K562 (cell line): ENCODE results near the gene DDAH1. TPM values are rescaled to one million over a fixed set of nuclear protein-coding genes. Genes with fewer than 3 reads are reported as not detected.

Experiments used
- ATAC-seq: fragments of 200-7000 bp; cut with Tn5 transposase; 3 replicates; pipeline ENCODE4 v1.9.1; 2020; ENCODE audit warnings: moderate library complexity
- BruUV-seq: library from RNA; stranded (reverse); fragments of 400-500 nt; replicated peaks from 2 replicates; lab custom pipeline; 2021; lab: Mats Ljungman, UMichigan
- CTCF ChIA-PET: fragments of 300-600 bp; formaldehyde crosslinking; extraction: SDS; loops from one replicate; lab custom pipeline; 2021; ENCODE audit warnings: low intra/inter-chr PET ratio; lab: Yijun Ruan, JAX
- POLR2A ChIA-PET: fragments of 300-600, 350-650 bp; sonication (Branson Sonifier 250); formaldehyde crosslinking; extraction: SDS; loops from one replicate; lab custom pipeline; 2021; ENCODE audit warnings: antibody characterized with exemption, inconsistent platforms; lab: Yijun Ruan, JAX
- DNase-seq, 4 experiments: peaks; one replicate each; pipeline versions ENCODE4 v3.0.0 to v3.0.0-alpha.2; 2011 to 2018; ENCODE audit warnings: low spot score in 3 of 4, mixed read lengths in 3 of 4; ENCODE audit errors: extremely low read depth in 1 of 4
- FAIRE-seq: peaks from 2 replicates; lab custom pipeline; 2011; peaks lifted over from hg19 to GRCh38; lab: Jason Lieb, UNC
- H2AFZ ChIP-seq: 2 replicates; pipeline ENCODE4 v1.6.0; 2011; ENCODE audit warnings: low read depth, low read length, control low read depth, inconsistent platforms
- H3K27ac ChIP-seq: fragments of 200-600 bp; 3 replicates; pipeline ENCODE4 v1.8.0; 2011; ENCODE audit warnings: low read depth, mild to moderate bottlenecking, control low read depth, inconsistent platforms, low read length, moderate library complexity, mixed read lengths; ENCODE audit errors: extremely low read depth
- H3K27me3 ChIP-seq, 2 experiments: fragments of 300-600 bp in 1 of 2; 2 replicates in 1 of 2; 3 replicates in 1 of 2; pipeline versions ENCODE4 v1.6.0 to v1.8.0; 2011; ENCODE audit warnings: inconsistent platforms in 2 of 2, low read length in 2 of 2, mild to moderate bottlenecking in 1 of 2, mixed read lengths in 1 of 2, moderate library complexity in 1 of 2; ENCODE audit not compliant: control insufficient read depth in 2 of 2, insufficient read depth in 2 of 2
- H3K36me3 ChIP-seq: fragments of 300-600 bp; 3 replicates; pipeline ENCODE4 v1.8.0; 2011; ENCODE audit warnings: mild to moderate bottlenecking, low read length, inconsistent platforms; ENCODE audit not compliant: control insufficient read depth, insufficient read depth
- H3K4me1 ChIP-seq, 2 experiments: fragments of 200-600 bp in 1 of 2; replicated peaks in 1 of 2; 2 replicates in 1 of 2; 3 replicates in 1 of 2; pipeline versions ENCODE4 v1.5.1 to v1.8.0; 2011; ENCODE audit warnings: inconsistent platforms in 2 of 2, low read length in 2 of 2, mild to moderate bottlenecking in 1 of 2, mixed read lengths in 1 of 2, moderate library complexity in 1 of 2; ENCODE audit not compliant: control insufficient read depth in 2 of 2, insufficient read depth in 2 of 2
- H3K4me2 ChIP-seq: 2 replicates; pipeline ENCODE4 v1.6.1; 2011; ENCODE audit warnings: low read length, control low read depth, inconsistent platforms, mixed read lengths; ENCODE audit not compliant: insufficient read depth
- H3K4me3 ChIP-seq: fragments of 200-600 bp; sonication (generic), shearing (Covaris generic); 2 replicates; pipeline ENCODE4 v1.5.1; 2016; ENCODE audit warnings: control low read depth, inconsistent platforms
- H3K79me2 ChIP-seq: fragments of 200-600 bp; 3 replicates; pipeline ENCODE4 v1.8.0; 2011; ENCODE audit warnings: low read length, inconsistent platforms; ENCODE audit not compliant: control insufficient read depth, insufficient read depth
- H3K9ac ChIP-seq, 2 experiments: 2 replicates each; pipeline versions ENCODE4 v1.6.0 to v1.6.1; 2011; ENCODE audit warnings: low read depth in 2 of 2, low read length in 2 of 2, control low read depth in 1 of 2, inconsistent platforms in 1 of 2, mild to moderate bottlenecking in 1 of 2, mixed read lengths in 1 of 2; ENCODE audit not compliant: insufficient read depth in 1 of 2
- H3K9me1 ChIP-seq: one replicate; pipeline ENCODE4 v1.6.0; 2011; ENCODE audit warnings: inconsistent platforms, mild to moderate bottlenecking, low read length, moderate library complexity; ENCODE audit not compliant: control insufficient read depth, insufficient read depth
- H3K9me3 ChIP-seq: replicated peaks from 2 replicates; pipeline ENCODE4 v1.5.1; 2011; ENCODE audit warnings: low read depth, low read length, inconsistent platforms; ENCODE audit not compliant: control insufficient read depth, insufficient read depth
- H4K20me1 ChIP-seq: replicated peaks from 2 replicates; pipeline ENCODE4 v1.6.1; 2011; ENCODE audit warnings: low read length, inconsistent platforms, mixed read lengths; ENCODE audit not compliant: control insufficient read depth, insufficient read depth
- ARID1B ChIP-seq: fragments of 450-650 bp; IDR thresholded peaks from 2 replicates; pipeline ENCODE4 v1.6.1; 2016; ENCODE audit warnings: antibody characterized with exemption, mild to moderate bottlenecking, inconsistent platforms
- ATF4 ChIP-seq: fragments of 450-650 bp; formaldehyde crosslinking; IDR thresholded peaks from 2 replicates; pipeline ENCODE4 v1.4.0; 2022; ENCODE audit warnings: mild to moderate bottlenecking, moderate library complexity
- CBFA2T2 ChIP-seq: fragments of 450-650 bp; conservative IDR thresholded peaks from 2 replicates; pipeline ENCODE4 v1.6.1; 2017; ENCODE audit warnings: mild to moderate bottlenecking
- CTBP1 ChIP-seq: fragments of 450-650 bp; IDR thresholded peaks from 2 replicates; pipeline ENCODE4 v1.6.1; 2016; ENCODE audit warnings: borderline replicate concordance
- EP300 ChIP-seq: IDR thresholded peaks from 2 replicates; pipeline ENCODE4 v1.6.1; 2012; ENCODE audit warnings: low read length, improper control_type of control experiment
- FOXA3 ChIP-seq, 2 experiments: fragments of 450-650 bp in 1 of 2; sonication (generic) in 1 of 2; formaldehyde crosslinking; IDR thresholded peaks in 1 of 2; conservative IDR thresholded peaks in 1 of 2; 2 replicates each; pipeline versions ENCODE4 v1.4.0 to v1.8.0; 2020 to 2022; ENCODE audit warnings: mild to moderate bottlenecking in 2 of 2, missing genetic modification reagents in 1 of 2
- JUN ChIP-seq, 2 experiments: sonication (generic) in 1 of 2; formaldehyde crosslinking in 1 of 2; IDR thresholded peaks; 2 replicates each; pipeline versions ENCODE4 v1.6.1 to v1.8.0; 2012 to 2022; ENCODE audit warnings: borderline replicate concordance in 2 of 2, mild to moderate bottlenecking in 2 of 2, improper control_type of control experiment in 1 of 2, low read depth in 1 of 2, low read length in 1 of 2, missing genetic modification reagents in 1 of 2
- JUND ChIP-seq, 2 experiments: IDR thresholded peaks; 2 replicates in 1 of 2; 3 replicates in 1 of 2; pipeline ENCODE4 v1.6.1; 2011; ENCODE audit warnings: borderline replicate concordance in 2 of 2, low read depth in 2 of 2, low read length in 2 of 2, improper control_type of control experiment in 1 of 2, missing biosample characterization in 1 of 2, missing genetic modification characterization in 1 of 2, missing genetic modification reagents in 1 of 2
- NFIC ChIP-seq: fragments of 450-650 bp; IDR thresholded peaks from 2 replicates; pipeline ENCODE4 v1.6.1; 2017; ENCODE audit warnings: mild to moderate bottlenecking, inconsistent platforms
- ZEB2 ChIP-seq: fragments of 450-650 bp; IDR thresholded peaks from 2 replicates; pipeline ENCODE4 v1.6.1; 2016
- ZNF785 ChIP-seq: fragments of 250-450 bp; sonication (Bioruptor Pico); IDR thresholded peaks from 2 replicates; pipeline ENCODE4 v1.4.0; 2020; ENCODE audit warnings: mild to moderate bottlenecking
- WGBS: fragments of 100-300 bp; shearing (Covaris generic); methylation state at CpG from one replicate; pipeline ENCODE4 v1.1.6; 2016; ENCODE audit warnings: low coverage, mixed read lengths; ENCODE audit not compliant: insufficient coverage; ENCODE audit errors: missing lambda C conversion rate; 5-methylcytosine and 5-hydroxymethylcytosine counted together
- in situ Hi-C: fragments of 300-500 bp; cut with MboI; formaldehyde crosslinking; loops from 4 replicates; pipeline ENCODE4 v1.15.0; 2018; ENCODE audit warnings: inconsistent platforms, mixed read lengths
- intact Hi-C: fragments of 100-400 bp; cut with micrococcal nuclease; formaldehyde crosslinking; loops from 2 replicates; pipeline ENCODE4 v1.14.2; 2022
- polyA plus RNA-seq, 8 experiments: library from polyadenylated mRNA; depleted of rRNA in 4 of 8; stranded (reverse) in 5 of 8; unstranded in 3 of 8; fragments of >200 nt; fragmentation: Nextera tagmentation in 2 of 8; fragmentation: Illumina TruSeq in 1 of 8; extraction: Ambion mirVana in 2 of 8; extraction: Trizol in 1 of 8; gene quantifications; 2 replicates each; pipeline versions ENCODE4 v1.2.1 to v1.2.3, GENCODE V29; 2011 to 2014; ENCODE audit warnings: inconsistent platforms in 1 of 8, missing spikeins in 1 of 8
- total RNA-seq, 7 experiments: library from RNA; depleted of rRNA in 6 of 7; stranded (reverse); fragments of >200 nt in 6 of 7; fragmentation: Illumina TruSeq in 2 of 7; extraction: Trizol in 2 of 7; gene quantifications; 2 replicates each; pipeline versions ENCODE4 v1.2.1 to v1.2.3, GENCODE V29; 2011 to 2021; ENCODE audit warnings: low replicate concordance in 1 of 7
- TF ChIP-seq, protein P1 (sequence below), 2 experiments: IDR thresholded peaks; 2 replicates each; pipeline ENCODE4 v1.6.1; 2012; ENCODE audit warnings: improper control_type of control experiment in 2 of 2, low read depth in 2 of 2, low read length in 2 of 2, borderline replicate concordance in 1 of 2
- TF ChIP-seq, protein P2 (sequence below): IDR thresholded peaks from 2 replicates; pipeline ENCODE4 v1.6.1; 2014; ENCODE audit warnings: antibody characterized with exemption
- TF ChIP-seq, protein P3 (sequence below): fragments of 250-450 bp; sonication (Bioruptor Pico); IDR thresholded peaks from 2 replicates; pipeline ENCODE4 v1.4.0; 2020; ENCODE audit warnings: mild to moderate bottlenecking, moderate library complexity, borderline replicate concordance

The DDAH1 gene
- total and polyA plus RNA-seq, 9 of the 15 experiments (the other 6 are each of a cell fraction or from before 2014, with no cell fraction given): 0.04 to 0.24 (median 0.10) TPM

DNA sequence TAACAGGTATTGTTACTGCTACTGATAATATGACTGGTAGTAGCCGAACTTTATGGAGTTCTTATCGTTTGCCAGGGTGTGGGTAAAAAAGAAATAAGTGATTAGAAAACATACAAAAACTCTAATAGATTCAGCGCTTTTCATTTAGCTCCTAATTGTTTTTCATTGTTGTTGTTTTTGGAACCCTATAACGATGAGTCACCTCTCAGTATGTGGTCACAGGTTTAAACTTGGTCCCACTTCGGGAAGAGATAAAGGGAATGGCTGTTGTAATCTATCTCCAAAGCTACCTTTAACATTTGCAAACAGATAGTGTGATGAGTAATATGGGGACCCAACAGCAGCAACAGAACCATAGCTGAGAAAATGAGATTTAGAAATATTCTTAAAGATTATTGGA, 125.9 kb downstream of the DDAH1 start:
- peak in 2 of 4 experiments; percentile 18 to 21 for DNase-seq
- H3K9ac ChIP-seq: no peak overlapping the region
- no peaks in the 10 kb centered on the region for H3K9me3 ChIP-seq
- intact Hi-C loops (no loop called here), in situ Hi-C loops (no loop called here)
- peaks cover 0 to 3% of the 10 kb centered on the region in 2 experiments; a peak in 2 of 5 replicates for H3K27me3 ChIP-seq
- no peak overlapping the region for H3K4me3 ChIP-seq
- no peaks in the 10 kb centered on the region for H3K4me1 ChIP-seq
- 4% methylated on average over 5 of the region's 5 CpGs for WGBS
- peak; percentile 60 for ATAC-seq
- BruUV-seq: no TSS peak
- no peaks in the 10 kb centered on the region for H4K20me1 ChIP-seq
- CTCF ChIA-PET: no interaction called here
- H3K36me3 ChIP-seq: no peaks in the 10 kb centered on the region
- no peak overlapping the region for H3K4me2 ChIP-seq
- H2AFZ ChIP-seq: no peak overlapping the region
- peak; percentile 23 for FAIRE-seq
- POLR2A ChIA-PET: no interaction called here
- H3K79me2 ChIP-seq: no peaks in the 10 kb centered on the region
- H3K9me1 ChIP-seq: no peaks in the 10 kb centered on the region
- H3K27ac ChIP-seq: no peak overlapping the region
- TF ChIP-seq, protein P1, sequence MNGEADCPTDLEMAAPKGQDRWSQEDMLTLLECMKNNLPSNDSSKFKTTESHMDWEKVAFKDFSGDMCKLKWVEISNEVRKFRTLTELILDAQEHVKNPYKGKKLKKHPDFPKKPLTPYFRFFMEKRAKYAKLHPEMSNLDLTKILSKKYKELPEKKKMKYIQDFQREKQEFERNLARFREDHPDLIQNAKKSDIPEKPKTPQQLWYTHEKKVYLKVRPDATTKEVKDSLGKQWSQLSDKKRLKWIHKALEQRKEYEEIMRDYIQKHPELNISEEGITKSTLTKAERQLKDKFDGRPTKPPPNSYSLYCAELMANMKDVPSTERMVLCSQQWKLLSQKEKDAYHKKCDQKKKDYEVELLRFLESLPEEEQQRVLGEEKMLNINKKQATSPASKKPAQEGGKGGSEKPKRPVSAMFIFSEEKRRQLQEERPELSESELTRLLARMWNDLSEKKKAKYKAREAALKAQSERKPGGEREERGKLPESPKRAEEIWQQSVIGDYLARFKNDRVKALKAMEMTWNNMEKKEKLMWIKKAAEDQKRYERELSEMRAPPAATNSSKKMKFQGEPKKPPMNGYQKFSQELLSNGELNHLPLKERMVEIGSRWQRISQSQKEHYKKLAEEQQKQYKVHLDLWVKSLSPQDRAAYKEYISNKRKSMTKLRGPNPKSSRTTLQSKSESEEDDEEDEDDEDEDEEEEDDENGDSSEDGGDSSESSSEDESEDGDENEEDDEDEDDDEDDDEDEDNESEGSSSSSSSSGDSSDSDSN (IDR thresholded peaks at IDR 0.05; ENCODE audit: borderline replicate concordance in 1 of 2, low read depth in 2 of 2, low read length in 2 of 2): no peak
- TF ChIP-seq CTBP1: peak; percentile 28; the same call in 1 of the 2 replicates
- TF ChIP-seq, protein P2, sequence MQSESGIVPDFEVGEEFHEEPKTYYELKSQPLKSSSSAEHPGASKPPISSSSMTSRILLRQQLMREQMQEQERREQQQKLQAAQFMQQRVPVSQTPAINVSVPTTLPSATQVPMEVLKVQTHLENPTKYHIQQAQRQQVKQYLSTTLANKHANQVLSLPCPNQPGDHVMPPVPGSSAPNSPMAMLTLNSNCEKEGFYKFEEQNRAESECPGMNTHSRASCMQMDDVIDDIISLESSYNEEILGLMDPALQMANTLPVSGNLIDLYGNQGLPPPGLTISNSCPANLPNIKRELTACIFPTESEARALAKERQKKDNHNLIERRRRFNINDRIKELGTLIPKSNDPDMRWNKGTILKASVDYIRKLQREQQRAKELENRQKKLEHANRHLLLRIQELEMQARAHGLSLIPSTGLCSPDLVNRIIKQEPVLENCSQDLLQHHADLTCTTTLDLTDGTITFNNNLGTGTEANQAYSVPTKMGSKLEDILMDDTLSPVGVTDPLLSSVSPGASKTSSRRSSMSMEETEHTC: no peak
- TF ChIP-seq EP300: peak; percentile 32; the same call in 1 of the 2 replicates
- TF ChIP-seq ZEB2: 0 out of 2 replicates have a peak, but pooled peaks have one; percentile 32
- peak; percentile 38; the same call in 1 of the 2 replicates for TF ChIP-seq JUN (IDR thresholded peaks at IDR 0.05; ENCODE audit: borderline replicate concordance, low read depth, low read length)
- no peak for TF ChIP-seq JUN (CRISPR knock-in tag; IDR thresholded peaks at IDR 0.05; ENCODE audit: borderline replicate concordance)
- peak; percentile 78 for TF ChIP-seq JUND (IDR thresholded peaks at IDR 0.05; ENCODE audit: borderline replicate concordance, low read depth, low read length)
- peak; percentile 82; the same call in 1 of the 3 replicates for TF ChIP-seq JUND (tag; IDR thresholded peaks at IDR 0.05; ENCODE audit: borderline replicate concordance, low read depth, low read length)
- peak; percentile 28; the same call in 1 of the 2 replicates for TF ChIP-seq CBFA2T2
- TF ChIP-seq ZNF785 (CRISPR knock-in tag): no peak
- TF ChIP-seq FOXA3 (CRISPR knock-in tag; conservative IDR thresholded peaks at IDR 0.05 in 1 of 2, IDR thresholded peaks at IDR 0.05 in 1 of 2): no peak
- no peak for TF ChIP-seq NFIC
- peak; percentile 68 for TF ChIP-seq ARID1B
- TF ChIP-seq, protein P3, sequence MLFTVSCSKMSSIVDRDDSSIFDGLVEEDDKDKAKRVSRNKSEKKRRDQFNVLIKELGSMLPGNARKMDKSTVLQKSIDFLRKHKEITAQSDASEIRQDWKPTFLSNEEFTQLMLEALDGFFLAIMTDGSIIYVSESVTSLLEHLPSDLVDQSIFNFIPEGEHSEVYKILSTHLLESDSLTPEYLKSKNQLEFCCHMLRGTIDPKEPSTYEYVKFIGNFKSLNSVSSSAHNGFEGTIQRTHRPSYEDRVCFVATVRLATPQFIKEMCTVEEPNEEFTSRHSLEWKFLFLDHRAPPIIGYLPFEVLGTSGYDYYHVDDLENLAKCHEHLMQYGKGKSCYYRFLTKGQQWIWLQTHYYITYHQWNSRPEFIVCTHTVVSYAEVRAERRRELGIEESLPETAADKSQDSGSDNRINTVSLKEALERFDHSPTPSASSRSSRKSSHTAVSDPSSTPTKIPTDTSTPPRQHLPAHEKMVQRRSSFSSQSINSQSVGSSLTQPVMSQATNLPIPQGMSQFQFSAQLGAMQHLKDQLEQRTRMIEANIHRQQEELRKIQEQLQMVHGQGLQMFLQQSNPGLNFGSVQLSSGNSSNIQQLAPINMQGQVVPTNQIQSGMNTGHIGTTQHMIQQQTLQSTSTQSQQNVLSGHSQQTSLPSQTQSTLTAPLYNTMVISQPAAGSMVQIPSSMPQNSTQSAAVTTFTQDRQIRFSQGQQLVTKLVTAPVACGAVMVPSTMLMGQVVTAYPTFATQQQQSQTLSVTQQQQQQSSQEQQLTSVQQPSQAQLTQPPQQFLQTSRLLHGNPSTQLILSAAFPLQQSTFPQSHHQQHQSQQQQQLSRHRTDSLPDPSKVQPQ (CRISPR knock-in tag): no peak
- TF ChIP-seq ATF4: no peak
